ENCODE data around the gene JARID2.
"Not testable (repeated sequence)": the region's sequence is repeated elsewhere in the genome, so short reads cannot be mapped to it uniquely, and the experiment has no call there.

The JARID2 gene

DNA sequence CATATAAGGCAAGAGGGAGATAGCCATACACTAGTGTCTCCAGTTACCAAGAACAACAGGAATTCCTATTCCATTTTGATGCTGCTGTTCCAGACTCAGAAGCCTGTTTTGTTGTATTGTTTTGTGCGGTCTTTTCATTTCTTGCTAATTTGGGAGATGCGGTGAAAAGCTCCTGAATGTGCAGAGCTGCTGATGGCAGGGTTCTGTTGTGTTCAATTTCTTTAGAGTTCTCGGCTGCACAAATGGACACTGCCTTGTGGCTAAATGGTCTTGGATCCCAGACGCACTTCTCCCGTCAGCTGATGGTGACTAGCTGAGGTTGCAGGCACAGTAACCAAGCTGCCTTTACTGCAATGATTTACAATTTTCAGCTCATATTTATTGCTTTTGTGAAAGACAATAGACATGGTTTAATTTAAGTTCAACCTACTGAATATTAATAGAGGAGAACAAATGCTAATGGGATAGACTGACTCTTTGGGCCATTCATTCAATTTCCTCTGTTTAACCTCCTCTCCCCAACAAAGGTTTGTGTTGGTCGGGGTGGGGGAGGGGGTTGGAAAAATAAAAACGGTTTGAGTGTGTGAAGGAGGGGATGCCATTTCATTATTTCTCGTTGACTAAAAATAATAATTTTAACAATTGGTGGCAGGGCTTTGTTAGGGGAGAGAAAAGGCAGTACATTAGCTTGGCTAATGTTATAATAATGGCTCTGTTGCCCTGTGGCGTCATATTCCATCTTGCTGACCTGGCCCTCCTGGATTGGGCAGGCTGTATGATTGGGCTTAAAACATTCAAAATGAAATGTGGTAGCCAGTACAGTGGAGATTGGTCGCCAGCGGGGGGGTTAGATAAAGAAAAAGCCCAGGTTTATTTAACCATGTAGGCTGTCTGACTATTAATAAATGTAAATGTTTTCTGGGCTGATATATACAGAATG, 159.5 kb downstream of the JARID2 start:
- DNase-seq = no peak

DNA sequence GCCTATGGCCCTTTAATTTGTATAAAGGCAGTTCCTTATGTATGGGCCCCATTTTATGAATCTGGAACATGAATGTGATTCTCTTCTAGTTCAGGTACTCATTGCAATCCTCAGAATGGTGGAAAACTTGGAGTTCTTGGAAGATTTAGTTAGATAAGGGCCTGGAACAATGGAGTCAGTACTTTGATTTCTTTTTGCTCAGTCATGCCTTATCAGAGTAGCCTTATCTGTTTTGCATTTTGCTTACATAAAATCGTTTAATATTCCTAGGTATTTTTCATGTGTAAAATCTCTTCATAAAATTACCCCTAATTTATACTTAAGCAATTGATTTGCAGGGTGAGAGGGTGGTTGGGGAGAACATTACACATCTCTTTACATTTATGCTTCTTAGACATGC, 160.6 kb downstream of the JARID2 start:
- DNase-seq = no peak

DNA sequence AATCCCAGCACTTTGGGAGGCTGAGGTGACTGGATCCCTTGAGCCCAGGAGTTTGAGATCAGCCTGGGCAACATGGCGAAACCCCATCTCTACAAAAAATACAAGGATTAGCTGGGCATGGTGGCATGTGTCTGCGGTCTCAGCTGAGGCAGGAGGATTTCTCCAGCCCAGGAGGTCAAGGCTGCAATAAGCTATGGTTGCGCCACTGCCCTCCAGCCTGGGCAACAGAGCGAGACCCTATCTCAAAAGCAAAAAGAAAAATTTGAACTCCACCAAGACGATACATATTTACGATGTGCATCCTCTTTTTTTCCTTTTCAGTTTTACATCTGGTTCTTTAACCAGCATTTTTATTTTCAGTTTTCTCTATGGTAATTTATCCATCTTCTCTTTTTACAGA, 162.1 kb downstream of the JARID2 start:
- no peak for DNase-seq

DNA sequence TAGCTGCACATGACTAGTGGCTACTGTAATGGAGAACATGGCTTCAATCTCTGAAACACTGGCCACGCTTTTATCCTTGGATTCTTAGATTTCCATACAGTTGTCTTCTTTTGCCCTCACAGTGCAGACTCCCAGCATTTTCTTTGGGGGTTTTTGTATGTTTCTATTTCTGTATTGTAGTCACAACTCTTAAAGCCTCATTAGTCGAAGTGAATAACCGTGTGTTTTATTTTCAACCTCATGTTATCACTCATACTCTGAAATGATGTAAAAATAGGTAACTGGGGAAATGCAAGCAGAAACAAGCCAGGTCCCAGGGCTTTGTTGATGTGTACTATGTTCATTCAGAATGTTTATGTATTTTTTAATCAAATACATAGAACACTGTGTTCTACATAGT, 162.9 kb downstream of the JARID2 start:
- DNase-seq = no peak

DNA sequence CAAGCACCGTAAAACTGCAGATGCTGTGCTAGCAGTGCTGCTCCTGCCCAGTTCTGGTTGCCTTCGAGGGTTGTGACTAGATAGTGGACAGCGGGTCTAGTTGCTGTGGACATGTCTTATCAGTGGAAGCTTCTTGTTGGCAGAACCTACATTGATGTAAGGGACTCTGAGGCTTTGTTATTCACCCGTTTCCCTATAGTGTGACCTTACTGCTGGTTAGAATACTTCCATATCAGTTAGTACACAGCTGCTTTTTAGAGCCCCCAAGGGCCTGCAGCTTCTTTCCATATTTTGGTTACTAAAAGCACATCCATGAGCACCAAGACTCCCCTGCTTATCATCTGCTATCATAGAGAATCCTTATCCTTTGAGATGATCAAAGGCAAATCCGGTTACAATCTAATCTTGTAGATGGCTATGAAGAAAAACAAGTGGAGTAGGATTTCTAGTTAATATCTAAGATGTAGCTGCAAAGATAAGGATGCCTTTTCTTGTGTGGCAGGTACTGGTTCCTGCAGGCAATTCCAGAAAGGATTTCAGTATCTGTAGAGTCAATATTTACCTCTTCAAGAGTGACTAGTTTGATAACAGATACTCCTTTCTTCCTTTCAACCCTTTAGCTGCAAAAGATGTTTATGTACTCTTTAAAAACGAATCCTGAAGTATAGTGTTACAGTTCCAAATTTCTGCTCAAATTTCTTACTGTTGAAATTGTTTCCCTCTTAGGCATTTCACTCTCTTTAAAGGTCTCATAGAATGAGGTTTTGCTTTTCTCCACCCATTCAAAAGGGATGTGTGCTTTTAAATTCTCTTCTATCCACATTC, 163.6 kb downstream of the JARID2 start:
- no peak for DNase-seq

DNA sequence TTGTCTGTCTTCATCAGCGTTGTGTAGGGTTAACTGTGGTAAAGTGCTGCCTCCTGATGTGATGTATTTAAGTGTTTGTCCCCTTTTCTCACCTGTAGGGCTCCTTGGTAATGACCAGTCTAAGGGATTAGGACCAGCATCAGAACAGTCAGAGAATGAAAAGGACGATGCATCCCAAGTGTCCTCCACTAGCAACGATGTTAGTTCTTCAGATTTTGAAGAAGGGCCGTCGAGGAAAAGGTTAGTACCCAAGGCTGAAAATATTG, 164.2 kb downstream of the JARID2 start:
- no peak for DNase-seq

DNA sequence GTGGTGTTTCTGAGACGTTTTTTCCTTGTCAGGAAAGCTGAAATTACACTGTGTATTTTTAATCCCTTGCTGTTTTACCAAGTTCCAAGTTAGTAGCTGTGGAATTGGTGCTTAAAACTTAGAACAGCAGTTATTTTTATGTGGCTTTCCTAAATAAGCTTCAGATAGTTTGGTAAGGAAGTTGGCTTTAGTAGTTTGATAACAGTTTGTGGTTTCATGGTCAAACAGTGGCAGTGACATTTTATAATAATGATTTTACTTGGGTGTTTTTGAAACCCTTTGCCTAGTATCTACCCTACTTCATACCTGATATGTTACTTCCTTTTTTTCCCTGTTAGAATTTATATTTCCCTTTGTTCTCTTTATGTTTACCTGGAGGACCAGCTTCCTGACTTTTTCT, 164.9 kb downstream of the JARID2 start:
- no peak for DNase-seq

DNA sequence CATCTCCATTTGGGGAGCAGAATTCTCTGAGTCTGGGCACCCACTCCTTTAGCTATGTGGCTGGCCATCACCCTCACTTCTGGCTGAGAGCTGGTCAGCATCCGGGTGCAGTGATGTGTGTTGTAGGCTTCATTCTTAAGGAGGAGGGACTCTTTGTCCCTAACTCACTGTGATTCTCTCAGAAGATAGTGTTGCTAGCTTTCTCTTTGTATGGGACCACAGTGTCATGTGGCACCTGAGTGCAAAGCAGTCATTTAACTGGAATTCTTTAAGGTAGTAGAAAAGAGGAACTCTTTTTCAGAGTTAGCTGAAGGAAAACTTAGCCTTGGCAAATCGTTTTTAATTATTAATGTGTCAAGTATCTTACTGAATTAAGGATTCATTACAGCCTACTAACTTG, 165.9 kb downstream of the JARID2 start:
- no peak for DNase-seq

DNA sequence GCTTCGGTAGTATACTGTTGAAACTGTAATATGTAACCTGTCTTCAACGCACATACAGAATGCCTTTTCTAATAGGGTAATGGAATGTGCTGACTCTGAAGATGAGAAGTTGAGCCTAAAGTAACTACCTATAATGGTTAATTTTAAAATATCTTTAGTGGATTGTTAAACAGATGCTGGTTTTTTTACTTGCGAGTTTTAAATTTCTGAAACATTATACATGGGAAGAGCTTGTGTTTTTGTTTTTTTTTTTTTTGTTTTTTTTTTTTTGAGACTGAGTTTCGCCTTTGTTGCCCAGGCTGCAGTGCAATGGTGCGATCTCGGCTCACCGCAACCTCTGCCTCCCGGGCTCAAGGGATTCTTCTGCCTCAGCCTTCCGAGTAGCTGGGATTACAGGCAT, 166.9 kb downstream of the JARID2 start:
- DNase-seq = no peak

DNA sequence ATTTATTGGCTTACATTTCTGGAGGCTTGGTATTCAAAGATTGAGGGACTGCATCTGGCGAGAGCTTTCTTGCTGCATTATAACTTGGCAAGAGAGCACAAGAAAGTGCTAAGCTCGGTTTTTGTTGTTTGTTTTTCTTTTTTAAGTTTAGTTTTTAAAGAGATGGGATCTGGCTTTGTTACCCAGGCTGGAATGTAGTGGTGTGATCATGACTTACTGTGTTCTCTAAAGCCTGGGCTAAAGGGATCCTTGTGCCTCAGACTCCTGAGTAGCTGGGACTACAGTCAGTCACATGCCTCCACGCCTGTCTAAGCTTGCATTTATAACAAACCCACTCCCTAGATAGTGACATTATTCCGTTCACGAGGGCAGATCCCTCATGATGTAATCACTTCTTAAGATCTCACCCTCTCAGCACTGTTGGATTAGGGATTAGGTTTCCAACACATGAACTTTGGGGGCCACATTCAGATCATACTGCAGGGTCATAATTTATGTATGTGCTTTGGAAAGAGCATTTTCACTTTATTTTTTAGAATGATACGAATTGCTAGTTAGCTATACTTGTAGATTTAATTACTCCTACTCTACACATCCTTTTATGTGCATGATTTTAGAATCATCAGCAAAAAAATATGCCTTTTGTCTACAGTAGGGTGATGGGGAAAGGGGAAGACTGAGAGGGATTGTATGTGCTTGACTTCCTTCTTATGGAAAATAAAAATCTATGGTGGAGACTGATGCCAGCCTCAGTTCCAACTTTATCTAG, 167.8 kb downstream of the JARID2 start:
- DNase-seq = no peak

DNA sequence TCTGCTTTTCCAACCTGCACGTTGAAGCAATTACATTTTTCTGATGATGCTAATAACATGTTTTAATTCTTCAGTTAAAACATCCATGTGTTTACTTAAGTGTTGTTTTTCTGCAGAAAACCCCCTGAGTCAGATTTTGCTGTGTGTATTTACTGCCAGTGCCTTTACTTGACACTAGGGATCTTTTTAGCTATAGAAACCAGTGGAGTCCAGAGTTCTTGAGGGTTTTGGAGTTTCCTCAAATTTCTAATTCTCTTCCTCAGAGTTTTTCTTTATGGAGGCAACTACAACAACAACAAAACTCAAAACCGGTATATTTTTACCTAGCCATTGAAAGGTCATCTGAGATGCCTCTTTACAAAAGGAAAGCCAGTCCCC, 168.4 kb downstream of the JARID2 start:
- DNase-seq = no peak

DNA sequence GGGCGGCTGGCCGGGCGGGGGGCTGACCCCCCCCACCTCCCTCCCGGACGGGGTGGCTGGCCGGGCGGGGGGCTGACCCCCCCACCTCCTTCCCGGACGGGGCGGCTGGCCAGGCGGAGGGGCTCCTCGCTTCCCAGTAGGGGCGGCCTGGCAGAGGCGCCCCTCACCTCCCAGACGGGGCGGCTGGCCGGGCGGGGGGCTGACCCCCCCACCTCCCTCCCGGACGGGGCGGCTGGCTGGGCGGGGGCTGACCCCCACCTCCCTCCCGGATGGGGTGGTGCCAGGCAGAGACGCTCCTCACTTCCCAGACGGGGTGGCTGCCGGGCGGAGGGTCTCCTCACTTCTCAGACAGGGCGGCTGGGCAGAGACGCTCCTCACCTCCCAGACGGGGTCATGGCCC, 169.8 kb downstream of the JARID2 start:
- DNase-seq = not testable (repeated sequence)

DNA sequence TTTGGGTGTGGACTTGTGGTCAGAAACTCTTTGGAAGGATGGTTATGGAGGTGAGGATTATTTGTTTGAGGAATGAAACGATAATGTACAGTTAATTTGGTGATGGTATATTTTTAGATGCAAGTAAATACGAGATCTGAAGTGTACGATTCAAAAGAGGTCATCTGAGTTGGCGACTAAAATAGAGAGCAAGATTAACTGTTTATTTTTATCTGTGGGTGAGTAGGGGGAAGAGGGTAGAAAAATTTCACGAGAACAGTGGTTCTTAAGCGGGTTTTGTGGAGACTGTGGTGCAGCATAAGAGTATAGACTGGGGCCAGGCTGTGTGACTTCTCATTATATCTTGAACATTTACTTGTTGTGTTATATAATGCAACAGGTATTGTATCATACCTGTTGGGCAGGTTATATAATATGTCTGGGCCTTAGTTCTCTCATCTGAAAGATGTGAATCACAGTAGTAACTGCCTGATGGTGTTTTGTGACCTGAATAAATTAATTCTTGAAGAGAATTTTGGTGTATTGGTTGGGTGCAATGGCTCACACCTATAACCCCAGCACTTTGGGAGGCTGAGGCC, 171.2 kb downstream of the JARID2 start:
- no peak for DNase-seq

DNA sequence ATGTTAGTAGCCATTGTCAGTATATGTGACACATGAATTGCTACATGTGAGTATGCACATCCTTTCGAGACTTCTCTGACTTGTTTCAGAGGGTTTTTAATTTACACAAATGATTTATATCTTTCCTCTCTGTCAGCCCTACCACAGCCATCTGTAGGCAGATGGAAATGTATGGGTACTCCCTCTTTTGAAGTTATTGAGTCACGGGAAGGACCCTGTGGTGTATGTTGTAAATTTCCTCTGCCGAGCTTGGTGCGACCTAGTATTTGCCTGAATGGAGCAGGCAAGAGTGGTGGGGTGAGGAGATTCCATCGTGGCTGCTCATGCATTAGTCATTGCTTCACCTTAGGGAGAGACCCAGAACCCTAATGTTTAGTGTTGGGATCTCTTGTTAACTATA, 171.9 kb downstream of the JARID2 start:
- DNase-seq = no peak

DNA sequence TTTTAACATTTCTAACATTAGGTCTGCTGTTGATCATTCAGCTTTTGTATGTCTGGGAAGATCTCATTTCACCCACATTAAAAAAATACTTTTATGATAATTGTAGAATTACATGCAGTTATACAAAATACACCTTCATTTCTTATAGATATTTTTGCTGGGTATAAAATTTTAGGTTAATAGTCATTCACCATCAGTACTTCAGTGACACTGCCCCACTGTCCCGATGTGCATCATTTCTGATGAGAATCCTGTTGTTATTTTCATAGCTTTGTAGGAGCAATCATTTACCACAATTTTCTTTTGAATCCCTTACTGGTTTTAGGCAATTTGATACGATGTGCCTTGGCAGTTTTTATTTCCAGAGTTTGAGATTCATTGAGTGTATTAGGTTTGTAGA, 173.6 kb downstream of the JARID2 start:
- no peak for DNase-seq

DNA sequence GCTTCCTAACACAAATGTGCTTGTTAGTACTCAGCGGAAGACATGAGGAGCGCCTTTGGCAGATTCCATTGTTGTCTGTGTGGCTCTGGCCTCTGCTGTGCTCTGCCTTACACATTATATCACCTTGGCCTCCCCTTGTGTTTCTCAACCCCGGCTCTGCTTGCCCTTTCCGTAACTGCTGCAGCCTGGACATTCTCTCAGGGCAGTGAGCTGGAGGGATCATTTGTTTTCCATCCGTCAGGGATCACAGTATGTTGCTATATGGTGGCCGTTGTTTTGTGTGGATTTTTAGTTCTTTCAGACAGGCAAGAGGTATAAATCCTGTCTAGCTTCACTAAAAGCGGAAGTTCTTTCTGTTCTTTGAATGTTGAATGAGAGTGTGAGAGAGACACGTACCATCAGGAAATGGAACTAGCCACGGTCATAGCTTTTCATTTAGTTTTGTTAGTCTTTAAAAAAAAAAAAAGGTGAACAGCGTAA, 175.1 kb downstream of the JARID2 start:
- no peak for DNase-seq

DNA sequence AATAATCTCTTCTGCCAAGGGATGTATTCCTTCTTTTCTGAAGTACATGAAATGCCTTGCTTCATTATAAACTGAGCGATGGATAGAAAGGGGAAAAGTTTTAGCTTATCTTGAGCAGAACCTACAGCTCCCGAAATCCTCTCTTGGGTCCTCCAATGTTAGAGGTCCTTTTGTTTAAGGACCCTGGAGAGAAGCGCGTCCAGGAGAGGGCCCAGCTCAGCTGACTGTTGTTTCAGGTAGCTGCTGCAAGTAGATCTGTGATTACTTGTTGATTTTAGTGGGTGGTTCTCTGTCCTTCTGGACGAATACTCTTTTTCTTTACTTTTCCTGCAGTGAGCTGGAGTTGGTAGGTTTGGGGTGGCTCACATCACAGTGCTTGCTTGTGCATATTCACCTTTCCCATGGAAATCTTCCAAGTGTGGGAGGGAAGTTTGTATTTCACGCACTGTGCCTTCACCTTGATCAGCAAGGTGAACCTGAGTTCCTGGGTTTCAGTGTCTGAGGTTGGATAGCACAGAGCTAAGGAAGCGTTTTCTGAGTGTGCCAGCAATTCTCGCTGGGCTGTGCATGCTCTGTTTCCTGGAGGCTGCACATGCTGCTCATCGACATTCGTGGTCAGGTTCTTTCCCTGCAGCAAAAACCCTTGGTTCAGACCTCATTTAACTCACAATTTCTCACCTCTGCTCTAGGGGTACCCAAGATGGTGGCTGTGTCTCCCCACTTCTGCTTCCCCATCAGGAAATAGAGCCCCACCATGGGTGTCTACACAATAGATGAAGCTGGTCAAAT, 176.3 kb downstream of the JARID2 start:
- DNase-seq = no peak

DNA sequence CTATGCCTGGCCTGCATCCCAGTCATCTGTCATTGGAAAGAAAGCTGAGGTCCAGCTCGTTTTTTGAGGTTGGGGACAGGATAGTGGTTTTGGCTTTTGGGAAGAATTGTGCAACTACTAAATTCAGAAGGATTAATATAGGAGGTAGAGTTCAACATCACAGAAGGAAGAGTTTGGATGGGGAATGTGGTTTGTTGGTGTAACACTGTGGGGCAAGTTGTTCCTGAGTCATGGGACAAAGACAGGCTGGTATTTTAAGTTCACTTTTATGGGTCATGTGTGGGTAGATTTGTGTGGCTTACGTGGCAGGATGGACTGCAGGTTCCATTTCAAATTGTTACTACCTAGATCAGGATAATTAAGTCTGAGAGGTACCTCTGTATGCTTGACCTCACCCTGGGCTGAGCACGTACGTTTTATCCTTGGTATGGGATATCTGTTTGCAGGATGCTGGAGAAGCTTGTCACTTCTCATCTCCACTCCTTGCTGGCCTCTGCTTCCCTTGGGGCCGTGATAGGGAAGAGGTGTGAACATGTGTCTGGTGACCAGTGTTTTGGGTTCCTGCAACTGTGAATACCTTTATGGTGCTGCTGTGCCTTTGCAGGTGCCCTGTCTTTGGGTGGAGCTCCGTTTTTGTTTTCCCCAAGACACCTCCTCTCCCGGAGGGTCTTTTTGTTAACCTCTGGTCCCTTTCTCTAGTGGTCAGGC, 177.6 kb downstream of the JARID2 start:
- DNase-seq = no peak

DNA sequence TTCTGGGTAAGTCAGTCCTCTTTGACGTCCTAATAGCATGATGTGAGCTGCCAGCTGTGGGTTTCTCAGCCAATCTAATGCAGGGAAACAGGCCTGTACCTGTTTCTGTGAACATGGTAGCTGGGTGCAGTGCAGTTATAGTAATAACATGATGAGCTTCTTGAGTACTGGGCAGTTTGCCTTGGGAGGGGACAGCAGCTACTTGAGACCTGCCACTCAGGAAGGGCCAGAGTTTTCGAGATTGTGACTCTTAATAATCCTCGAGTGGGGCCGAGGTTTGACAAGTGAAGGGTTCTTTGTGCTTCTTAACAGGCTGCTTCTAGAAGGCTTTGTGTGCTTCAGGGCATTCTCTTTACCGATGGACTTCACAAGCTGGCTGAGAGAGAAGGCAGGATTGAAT, 180.1 kb downstream of the JARID2 start:
- DNase-seq = no peak

DNA sequence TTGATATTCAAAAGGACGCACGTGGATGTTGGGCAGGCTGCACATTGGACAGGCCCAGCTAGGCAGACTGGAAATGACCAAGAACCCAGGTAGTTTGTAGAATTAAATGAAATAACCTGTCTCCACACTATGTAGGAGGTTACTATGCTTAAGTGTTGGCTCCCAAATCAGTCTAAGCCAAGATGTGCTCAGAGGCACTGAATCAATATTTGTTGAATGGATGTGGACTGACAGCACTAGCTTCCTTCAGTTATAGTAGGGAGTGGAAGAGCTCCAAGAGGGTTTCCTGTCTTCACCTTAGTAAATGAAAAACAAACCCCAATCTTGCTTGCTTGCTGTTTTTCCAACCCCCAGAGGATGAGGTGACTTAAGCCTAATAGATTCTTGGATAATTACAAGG, 180.5 kb downstream of the JARID2 start:
- no peak for DNase-seq

DNA sequence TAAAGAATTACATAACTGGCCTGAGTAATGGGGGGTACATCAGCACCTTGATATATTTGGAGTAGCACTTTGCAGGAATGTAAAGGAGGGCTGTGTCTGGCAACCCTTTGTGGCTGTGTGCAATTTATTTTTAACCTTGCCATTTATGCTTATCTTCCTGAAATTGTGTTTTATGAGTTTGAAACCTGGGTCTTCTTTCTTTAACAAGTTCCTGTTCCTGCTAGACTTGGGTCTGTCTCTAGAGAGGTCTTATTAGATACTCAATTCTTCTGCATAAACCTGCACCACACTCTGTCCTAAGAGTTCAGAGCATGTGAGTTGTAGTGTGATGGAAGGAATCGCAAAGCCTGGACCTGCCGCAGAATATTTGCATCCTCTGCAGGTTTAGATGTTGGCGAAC, 181.0 kb downstream of the JARID2 start:
- no peak for DNase-seq

All from activated CD4-positive, alpha-beta T cell treated with anti-CD3 and anti-CD28 coated beads for 1 hour (primary cell).